Esophagus squamous epithelium (tissue), 5 donors: ENCODE measurements around the gene COL8A1. TPM values are rescaled to one million over a fixed set of nuclear protein-coding genes. Genes with fewer than 3 reads are reported as not detected.

Experiments used
- DNase-seq: peaks from one replicate; lab custom pipeline; 2025; lab: John Stamatoyannopoulos, UW
- H3K27ac ChIP-seq, 4 donors: fragments of 200-600 bp; sonication (generic); one replicate each; pipeline ENCODE4 v1.5.1; 2016 to 2019; ENCODE audit warnings: mild to moderate bottlenecking in 1 of 4
- H3K27me3 ChIP-seq, 4 donors: fragments of 200-600 bp; sonication (generic); 1 replicate in 3 of 4; 2 replicates in 1 of 4; pipeline versions ENCODE4 v1.5.1 to v1.6.0; 2017 to 2021; ENCODE audit warnings: antibody characterized with exemption in 1 of 4
- H3K36me3 ChIP-seq, 3 donors: fragments of 200-600 bp; sonication (generic); one replicate each; pipeline ENCODE4 v1.5.1; 2016 to 2019
- H3K4me1 ChIP-seq, 3 donors: fragments of 200-600 bp; sonication (generic); one replicate each; pipeline ENCODE4 v1.5.1; 2017 to 2019
- H3K4me3 ChIP-seq, 4 donors: fragments of 200-600 bp; sonication (generic); 1 replicate in 3 of 4; 2 replicates in 1 of 4; pipeline ENCODE4 v1.5.1; 2016 to 2019; ENCODE audit warnings: mild to moderate bottlenecking in 2 of 4, moderate library complexity in 1 of 4
- H3K9me3 ChIP-seq, 3 donors: fragments of 200-600 bp; sonication (generic); one replicate each; pipeline ENCODE4 v1.5.1; 2016 to 2019
- CTCF ChIP-seq, 6 experiments: fragments of 450-650 bp in 4 of 6; fragments of 200-600 bp in 2 of 6; sonication (generic) in 2 of 6; IDR thresholded peaks; one replicate each; pipeline ENCODE4 v1.5.1; 2016 to 2019; ENCODE audit warnings: antibody characterized with exemption in 6 of 6, mild to moderate bottlenecking in 4 of 6, moderate library complexity in 4 of 6
- POLR2A ChIP-seq, 4 donors: fragments of 450-650 bp; IDR thresholded peaks; one replicate each; pipeline ENCODE4 v1.6.1; 2017; ENCODE audit warnings: antibody characterized with exemption in 4 of 4, mild to moderate bottlenecking in 4 of 4, moderate library complexity in 3 of 4
- WGBS, 2 donors: methylation state at CpG; one replicate each; pipeline ENCODE4 v1.1.5; 2018; 5-methylcytosine and 5-hydroxymethylcytosine counted together
- intact Hi-C: fragments of 100-400 bp; cut with DNase I; formaldehyde crosslinking; loops from one replicate; pipeline ENCODE4 v1.15.0; 2022
- total RNA-seq, 4 donors: library from RNA; depleted of rRNA; stranded (reverse); fragments of >200 nt; gene quantifications; one replicate each; pipeline ENCODE4 v1.1.0, GENCODE V29; 2016
- donor health status: DM: yes; HTN: yes; CAD: no.

COL8A1 gene
- total RNA-seq, 4 donors from 2014 or later: 2.3 to 15.6 (median 5.0) TPM

- no peaks in the 10 kb centered on the region for H3K9me3 ChIP-seq
- no peaks in the 10 kb centered on the region for H3K27me3 ChIP-seq
- peaks cover 0 to 8% (median 0%) of the 10 kb centered on the region in 3 donors for H3K4me1 ChIP-seq
- no peak for DNase-seq
- H3K36me3 ChIP-seq: no peaks in the 10 kb centered on the region
- 35 to 67% methylated on average over 2 of the region's 2 CpGs for WGBS, 2 donors
- TF ChIP-seq CTCF (IDR thresholded peaks at IDR 0.05) (no peak), POLR2A (IDR thresholded peaks at IDR 0.05) (no peak)
- no peak overlapping the region for H3K4me3 ChIP-seq
- no peak overlapping the region for H3K27ac ChIP-seq
- intact Hi-C loops: no loop called here
These were observed 29.6 kb downstream of the COL8A1 start for GRCh38 chr3:99668044-99668443.

- no peaks in the 10 kb centered on the region for H3K9me3 ChIP-seq
- H3K36me3 ChIP-seq: no peaks in the 10 kb centered on the region
- WGBS, 2 donors: 66 to 70% methylated on average over 2 of the region's 2 CpGs
- no peaks in the 10 kb centered on the region for H3K27me3 ChIP-seq
- no peak overlapping the region for H3K27ac ChIP-seq
- H3K4me3 ChIP-seq: no peak overlapping the region
- intact Hi-C loops: no loop called here
- DNase-seq: no peak
- H3K4me1 ChIP-seq: peaks cover 0 to 15% (median 0%) of the 10 kb centered on the region in 3 donors
- TF ChIP-seq CTCF (IDR thresholded peaks at IDR 0.05) (no peak), POLR2A (IDR thresholded peaks at IDR 0.05) (no peak)
These were observed 31.6 kb downstream of the COL8A1 start for GRCh38 chr3:99669879-99670555.

GRCh38 chr3:99670556-99670950 is 32.2 kb downstream of the COL8A1 start:
- DNase-seq: no peak
- intact Hi-C loops: no loop called here
- H3K9me3 ChIP-seq: no peaks in the 10 kb centered on the region
- H3K4me1 ChIP-seq: peaks cover 0 to 15% (median 0%) of the 10 kb centered on the region in 3 donors
- TF ChIP-seq POLR2A (IDR thresholded peaks at IDR 0.05): no peak
- TF ChIP-seq CTCF (IDR thresholded peaks at IDR 0.05): no peak
- 81 to 90% methylated on average over 2 of the region's 2 CpGs for WGBS, 2 donors
- H3K36me3 ChIP-seq: no peaks in the 10 kb centered on the region
- no peak overlapping the region for H3K4me3 ChIP-seq
- no peaks in the 10 kb centered on the region for H3K27me3 ChIP-seq
- H3K27ac ChIP-seq: no peak overlapping the region

- Histone ChIP-seq H3K27me3 (no peaks in the 10 kb centered on the region), H3K9me3 (no peaks in the 10 kb centered on the region), H3K4me3 (no peak overlapping the region), H3K27ac (no peak overlapping the region), H3K36me3 (no peaks in the 10 kb centered on the region), H3K4me1 (peaks cover 0 to 7% (median 0%) of the 10 kb centered on the region in 3 donors)
- intact Hi-C loops: no loop called here
- 53 to 58% methylated on average over 2 of the region's 2 CpGs for WGBS, 2 donors
- no peak for DNase-seq
- TF ChIP-seq CTCF (IDR thresholded peaks at IDR 0.05) (no peak), POLR2A (IDR thresholded peaks at IDR 0.05) (no peak)
These were observed 35.8 kb downstream of the COL8A1 start for GRCh38 chr3:99674086-99674789.

- no peak for DNase-seq
- Histone ChIP-seq H3K4me3 (no peak overlapping the region), H3K27me3 (no peaks in the 10 kb centered on the region), H3K27ac (peak overlapping the region in 3 of 4 donors; percentile 39 to 84 (median 56)), H3K9me3 (no peaks in the 10 kb centered on the region), H3K36me3 (no peaks in the 10 kb centered on the region), H3K4me1 (peaks cover 0 to 7% (median 0%) of the 10 kb centered on the region in 3 donors)
- intact Hi-C loops: no loop called here
- no peak for TF ChIP-seq CTCF (IDR thresholded peaks at IDR 0.05)
- TF ChIP-seq POLR2A (IDR thresholded peaks at IDR 0.05): no peak
- 63 to 75% methylated on average over 1 of the region's 1 CpG for WGBS, 2 donors
These were observed 39.6 kb downstream of the COL8A1 start for GRCh38 chr3:99678023-99678422.
